Occipital lobe (tissue), 2 donors: ENCODE results near the gene HNRNPUL2. TPM values are rescaled to one million over a fixed set of nuclear protein-coding genes. Genes with fewer than 3 reads are reported as not detected.
A peak's percentile ranks its signal among the peaks of the same experiment; 100 is the strongest.
"Not testable (repeated sequence)": the region's sequence is repeated elsewhere in the genome, so short reads cannot be mapped to it uniquely, and the experiment has no call there.

Source experiments
- DNase-seq: peaks from one replicate; lab custom pipeline; 2025; lab: John Stamatoyannopoulos, UW
- total RNA-seq: library from RNA; depleted of rRNA; stranded (reverse); fragments of >200 nt; gene quantifications from one replicate; pipeline ENCODE4 v1.2.3, GENCODE V29; 2014

HNRNPUL2 gene
- total RNA-seq = 17.0 TPM

DNA sequence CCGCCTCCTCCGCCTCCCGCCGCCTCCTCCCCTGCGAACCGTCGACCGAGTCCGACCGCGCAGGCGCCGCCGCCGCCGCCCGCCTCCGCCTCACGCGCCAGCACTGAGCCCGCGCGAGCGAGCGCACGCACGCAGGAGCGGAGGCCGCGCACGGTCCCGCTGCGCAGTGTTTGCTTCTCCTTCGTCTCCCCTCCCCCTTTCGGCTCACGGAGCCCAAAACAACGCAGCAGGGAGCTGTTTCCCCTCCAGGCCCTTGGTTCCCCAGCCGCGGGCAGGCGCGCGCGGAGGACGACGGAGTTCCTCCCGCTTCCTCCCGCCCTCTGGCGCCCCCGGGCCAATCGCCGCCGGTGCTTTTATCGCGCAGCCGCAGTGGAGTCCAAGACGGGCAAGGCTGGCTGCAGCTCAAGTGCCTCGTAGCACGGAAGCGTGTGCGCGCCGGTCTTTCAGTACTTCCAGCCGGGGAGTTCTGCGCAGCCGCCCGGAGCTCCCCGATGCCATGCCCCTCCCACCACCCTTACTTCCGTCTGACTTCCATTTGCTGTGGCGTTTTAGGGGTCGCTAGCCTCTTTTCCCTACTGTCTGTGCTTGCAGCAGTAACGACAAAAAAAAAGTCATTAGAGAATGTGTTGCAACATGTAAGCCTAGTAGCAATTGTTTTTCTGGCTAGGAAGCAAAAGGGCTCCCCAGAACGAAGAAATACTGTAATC, at the start of gene HNRNPUL2:
Gene HNRNPUL2, minus strand, starts transcription at position 293 of the 707 bp plus-strand sequence. CDS start 301 bp downstream, outside the sequence.
- peak; percentile 98 for DNase-seq

DNA sequence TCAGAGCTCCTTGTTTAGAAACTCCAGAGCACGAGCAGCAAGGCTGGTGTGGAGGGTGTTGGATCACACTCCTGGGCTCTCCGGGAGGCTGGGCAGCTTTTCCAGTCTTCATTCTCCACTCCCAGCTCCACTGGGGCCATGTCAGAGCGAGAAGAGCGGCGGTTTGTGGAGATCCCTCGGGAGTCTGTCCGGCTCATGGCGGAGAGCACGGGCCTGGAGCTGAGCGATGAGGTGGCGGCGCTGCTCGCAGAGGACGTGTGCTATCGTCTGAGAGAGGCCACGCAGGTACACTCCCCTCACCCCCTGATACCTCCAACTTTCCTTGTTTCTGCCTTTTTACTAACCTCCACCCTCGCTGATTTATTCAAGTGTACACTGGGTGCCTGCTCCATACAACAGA, 48.4 kb upstream of the HNRNPUL2 start:
- no peak for DNase-seq

DNA sequence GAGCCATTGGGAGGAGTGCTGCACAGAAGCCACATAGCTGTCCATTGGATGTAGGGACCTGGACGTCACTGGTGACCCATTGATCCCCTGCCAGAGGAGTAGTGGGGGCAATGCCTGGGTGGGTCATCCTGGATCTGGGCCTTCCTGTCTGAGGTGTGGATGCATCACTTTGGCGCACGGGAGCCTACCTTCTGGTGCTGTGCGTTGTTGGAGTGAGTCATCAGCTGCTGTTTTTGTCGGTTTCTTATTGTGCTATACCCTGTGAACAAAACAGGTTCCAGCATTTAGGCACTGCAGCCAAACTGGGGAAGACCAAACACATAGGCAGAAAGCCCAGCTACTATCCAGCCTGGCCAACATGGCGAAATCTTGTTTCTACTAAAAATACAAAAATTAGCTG, 47.1 kb upstream of the HNRNPUL2 start:
- DNase-seq = no peak

DNA sequence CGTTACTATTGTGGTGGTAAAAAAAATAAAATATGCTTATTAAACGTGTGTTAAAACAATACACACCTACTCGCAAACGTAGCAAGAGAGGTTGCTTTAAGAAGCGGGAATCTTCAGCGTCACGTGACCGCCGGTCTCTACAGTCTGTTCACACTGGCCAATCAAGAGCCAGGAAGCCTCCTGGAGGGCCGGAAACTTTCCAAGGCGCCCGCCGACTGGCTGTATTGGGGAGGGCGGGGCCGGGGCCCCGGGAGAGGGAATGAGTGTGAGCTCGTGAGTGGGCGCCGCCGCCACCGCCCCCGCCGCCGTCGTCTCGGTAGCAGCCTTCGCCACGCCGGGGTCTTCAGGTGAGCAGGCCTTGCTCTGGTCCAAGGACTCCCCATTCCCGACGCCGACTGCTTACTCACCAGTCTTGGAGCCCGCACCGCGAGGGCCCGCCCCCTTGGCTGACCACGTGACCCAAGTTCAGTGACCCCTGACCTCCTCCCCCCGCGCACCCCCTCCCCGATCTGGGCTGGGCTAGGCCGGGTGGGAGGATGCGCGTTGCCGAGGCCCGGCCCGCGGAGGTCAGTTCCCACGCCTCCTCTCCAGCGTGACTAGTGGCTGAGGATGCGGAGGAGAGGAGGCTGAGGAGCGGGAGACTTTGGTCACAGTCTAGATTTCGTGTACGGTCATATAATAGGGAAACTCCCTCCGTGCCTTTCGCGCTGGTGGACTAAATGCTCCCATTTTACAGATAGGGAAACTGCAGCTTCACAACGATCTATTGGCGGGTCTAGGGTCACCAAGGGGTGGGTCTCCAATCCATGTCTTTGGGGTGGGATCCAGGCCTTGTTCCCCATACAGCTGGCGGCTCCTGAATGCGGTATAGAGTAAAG, 44.1 kb upstream of the HNRNPUL2 start, which contains the start of gene TAF6L:
Gene TAF6L, plus strand, starts transcription at position 253 of the 878 bp plus-strand sequence. CDS start 4,388 bp downstream, outside the sequence.
- DNase-seq = peak; percentile 94

DNA sequence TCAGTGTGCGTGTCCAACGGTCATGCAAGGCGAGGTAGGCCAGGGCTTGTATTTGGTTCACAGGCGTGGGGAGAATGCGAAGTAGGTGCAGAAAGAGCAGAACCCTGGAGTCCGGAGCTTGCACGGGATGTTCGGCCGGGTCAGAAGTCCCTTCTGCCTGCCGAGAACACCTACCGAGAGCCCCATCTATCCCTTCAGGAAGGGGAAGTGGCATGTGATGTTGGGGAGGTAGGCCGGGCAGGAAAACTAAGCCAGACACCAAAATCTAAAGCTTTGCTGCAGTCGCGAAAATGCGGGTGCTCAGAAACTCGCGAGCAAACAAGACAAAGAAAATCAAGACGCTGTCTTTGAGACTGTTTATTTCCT, 43.5 kb upstream of the HNRNPUL2 start:
- DNase-seq = peak; percentile 51

DNA sequence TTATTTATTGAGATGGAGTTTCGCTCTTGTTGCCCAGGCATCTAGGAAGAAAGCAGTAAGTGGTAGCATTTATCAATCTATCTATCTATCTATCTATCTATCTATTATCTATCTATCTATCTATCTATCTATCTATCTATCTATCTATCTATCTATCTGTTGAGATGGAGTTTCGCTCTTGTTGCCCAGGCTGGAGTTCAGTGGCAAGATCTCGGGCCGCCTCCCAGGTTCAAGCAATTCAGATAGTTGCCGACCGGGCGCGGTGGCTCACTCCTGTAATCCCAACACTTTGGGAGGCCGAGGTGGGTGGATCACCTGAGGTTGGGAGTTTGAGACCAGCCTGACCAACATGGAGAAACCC, 33.6 kb upstream of the HNRNPUL2 start:
- not testable (repeated sequence) for DNase-seq

DNA sequence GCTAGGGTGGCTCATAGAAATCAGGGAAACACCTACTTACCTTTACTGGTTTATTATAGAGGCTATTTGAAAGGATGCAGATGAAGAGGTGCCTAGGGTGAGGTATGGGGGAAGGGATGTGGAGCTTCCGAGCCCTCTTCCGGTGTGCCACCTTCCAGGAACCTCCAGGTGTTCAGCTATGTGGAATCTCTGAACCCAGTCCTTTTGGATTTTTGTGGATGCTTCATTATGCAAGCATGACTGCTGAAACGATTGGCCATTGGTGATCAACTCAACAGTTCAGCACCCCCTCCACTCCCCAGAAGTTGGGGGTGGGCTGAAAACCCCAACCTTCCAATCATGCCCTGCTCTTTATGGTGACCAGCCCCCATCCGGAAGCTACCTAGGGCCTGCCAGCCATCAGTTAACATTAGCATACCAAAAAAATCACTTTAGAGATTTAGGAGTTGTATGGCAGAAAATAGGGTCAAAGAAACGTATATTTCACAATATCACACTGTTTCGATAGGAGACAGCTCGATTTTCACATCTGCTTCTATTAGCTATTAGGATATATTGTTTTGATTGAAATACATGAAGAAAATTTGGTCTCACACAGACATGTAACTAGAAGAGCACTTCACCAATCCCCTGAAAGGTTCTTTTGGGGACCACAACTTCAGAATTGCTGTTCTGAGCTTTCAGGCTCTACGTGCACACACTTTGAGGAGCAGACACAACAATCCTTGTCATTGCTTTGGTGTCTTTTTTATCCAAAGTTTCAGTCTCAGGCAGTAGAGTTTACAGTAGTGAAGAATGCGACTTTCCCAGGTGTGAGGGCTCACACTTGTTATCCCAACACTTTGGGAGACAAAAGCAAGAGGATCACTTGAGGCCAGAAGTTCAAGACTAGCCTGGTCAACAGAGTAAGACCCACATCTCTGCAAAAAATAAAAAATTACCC, 30.9 kb upstream of the HNRNPUL2 start:
- DNase-seq = no peak

DNA sequence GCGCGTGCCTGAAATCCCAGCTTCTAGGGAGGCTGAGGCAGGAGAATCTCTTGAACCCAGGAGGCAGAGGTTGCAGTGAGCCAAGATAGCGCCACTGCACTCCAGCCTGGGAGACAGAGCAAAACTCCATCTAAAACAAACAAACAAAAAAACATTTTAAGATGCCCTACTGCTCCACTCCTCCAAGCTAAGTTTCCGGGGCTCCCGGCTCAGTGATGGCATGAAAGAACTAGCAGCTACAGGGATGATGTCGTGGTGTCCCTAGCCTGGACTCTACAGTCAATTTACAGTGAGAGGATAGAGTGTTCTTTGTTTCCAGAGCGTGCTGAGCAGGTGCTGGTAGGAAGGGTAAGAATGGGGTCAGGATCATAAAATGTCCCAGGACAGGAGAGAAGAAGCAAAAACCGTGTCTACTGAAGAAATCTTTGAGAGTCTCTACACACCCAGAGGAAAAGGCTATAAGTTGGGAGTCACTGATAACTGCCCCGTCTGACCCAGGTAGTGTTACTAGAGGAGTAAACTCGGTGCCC, 27.9 kb upstream of the HNRNPUL2 start:
- no peak for DNase-seq

DNA sequence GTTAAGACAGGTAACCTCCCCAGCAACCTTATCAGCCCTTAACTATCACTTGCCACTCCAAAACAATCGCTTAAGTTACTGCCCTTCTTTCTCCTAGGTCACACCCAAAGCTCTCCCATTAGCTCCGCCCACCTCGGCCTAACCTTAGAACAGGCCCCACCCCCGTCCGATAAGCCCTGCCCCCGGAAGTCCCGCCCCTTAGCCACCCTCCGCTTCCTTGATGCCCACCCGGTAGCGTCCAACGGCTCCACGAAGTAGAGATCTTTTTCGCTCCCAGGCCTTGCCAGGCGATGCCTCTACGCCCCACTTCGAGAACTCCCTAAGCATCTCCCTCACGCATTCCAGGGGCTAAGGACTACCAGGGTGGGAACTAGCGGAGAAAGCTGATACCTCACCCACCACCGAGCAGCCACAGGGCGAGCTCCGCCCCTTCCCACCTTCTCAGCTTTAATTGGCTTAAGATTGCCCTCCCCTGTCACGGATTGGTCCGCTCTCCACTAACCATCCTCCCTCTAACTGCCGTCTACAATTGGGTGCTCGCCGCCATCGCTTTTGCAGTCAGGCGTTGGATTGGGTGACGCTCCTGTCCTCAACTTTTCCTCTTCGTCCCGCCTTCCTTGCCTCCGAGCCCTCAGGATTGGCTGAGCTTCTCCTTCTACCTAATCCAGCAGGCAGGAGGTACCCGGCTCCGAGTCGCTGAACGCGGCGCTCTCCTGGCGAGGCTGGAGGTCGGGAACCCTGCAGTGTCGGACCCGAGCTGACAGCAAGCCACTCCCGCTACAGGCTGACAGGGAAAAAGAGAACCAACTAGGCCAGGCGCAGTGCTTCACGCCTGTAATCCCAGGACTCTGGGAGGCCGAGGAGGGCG, 26.7 kb upstream of the HNRNPUL2 start, which contains the start of gene ZBTB3:
Gene ZBTB3, minus strand, starts transcription at position 425 of the 868 bp plus-strand sequence. CDS start 496 bp downstream, outside the sequence.
- peak; percentile 99 for DNase-seq

DNA sequence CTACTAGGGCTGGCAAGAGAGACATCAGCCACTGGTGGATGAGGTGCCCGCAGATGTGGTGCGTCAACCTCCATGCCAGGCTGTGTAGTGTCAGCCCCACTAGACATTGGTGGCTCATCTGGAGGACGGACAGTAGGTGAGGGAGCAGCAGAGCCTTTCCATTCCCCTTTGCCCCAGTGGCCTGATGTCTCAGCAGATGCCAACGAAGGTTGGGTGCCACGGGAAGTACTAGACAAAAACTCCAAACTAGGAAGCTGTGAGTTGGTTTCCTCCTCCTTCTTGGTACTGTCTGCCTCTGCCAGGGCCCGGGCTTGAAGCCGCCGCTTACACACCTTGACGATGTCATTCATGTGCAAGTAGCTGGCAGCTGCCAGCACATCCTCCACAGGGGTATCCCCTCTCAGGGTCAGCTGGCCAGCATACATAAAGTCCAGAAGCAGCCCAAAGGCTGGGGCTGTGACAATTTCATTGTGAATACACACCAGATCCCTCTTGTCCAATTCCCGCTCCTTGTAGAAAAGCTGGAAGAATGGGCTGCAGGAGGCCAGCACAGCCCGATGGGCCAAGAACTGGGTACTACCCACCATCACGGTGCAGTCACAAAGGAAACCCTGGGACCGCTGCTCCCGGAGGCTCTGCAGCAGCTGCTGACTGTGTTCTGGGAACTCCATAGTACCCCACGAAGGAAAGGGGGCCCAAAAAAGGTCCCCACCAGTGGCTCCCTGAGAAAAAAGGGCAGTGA, 25.9 kb upstream of the HNRNPUL2 start:
- DNase-seq = no peak

DNA sequence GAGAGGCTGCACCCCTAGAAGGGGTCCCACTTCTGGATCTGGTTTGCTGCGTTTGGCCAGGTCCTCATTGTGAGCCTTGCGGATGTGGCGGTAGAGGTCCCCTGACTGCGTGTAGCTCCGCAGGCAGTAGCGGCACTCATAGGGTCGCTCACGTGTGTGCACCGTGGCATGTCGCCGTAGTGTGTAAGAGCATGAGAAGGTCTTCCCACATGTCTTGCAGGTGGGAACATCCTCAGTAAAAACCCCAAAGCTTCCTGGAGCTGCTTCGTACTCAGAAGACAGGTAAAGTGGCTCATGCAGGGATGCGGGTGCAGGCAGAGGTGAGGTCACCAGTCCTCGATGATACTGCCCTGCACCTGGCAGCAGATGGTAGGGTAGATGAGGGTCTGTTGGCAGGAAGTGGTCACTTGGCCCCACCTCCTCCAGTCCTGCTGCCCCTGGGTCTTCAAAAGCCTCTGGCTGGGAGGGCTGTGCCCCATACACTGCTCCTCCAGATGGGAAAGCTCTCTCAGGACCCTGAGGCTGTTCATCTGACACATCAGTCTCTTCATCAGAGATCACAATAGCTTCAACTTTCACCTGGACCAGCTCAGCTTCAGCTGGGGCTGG, 25.0 kb upstream of the HNRNPUL2 start:
- no peak for DNase-seq

DNA sequence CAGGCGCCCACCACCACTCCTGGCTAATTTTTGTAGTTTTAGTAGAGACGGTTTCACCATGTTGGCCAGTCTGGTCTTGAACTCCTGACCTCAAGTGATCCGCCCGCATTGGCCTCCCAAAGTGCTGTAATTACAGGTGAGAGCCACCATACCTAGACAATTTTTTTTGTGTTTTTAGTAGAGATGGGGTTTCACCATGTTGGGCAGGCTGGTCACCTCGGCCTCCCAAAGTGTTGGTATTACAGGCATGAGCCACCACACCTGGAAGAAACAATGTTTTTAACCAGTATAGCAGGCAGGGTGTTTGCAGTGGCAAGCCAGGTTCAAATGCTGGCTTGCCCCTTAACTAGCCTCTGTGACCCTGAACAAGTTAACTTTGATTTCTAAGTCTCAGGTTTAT, 22.7 kb upstream of the HNRNPUL2 start:
- not testable (repeated sequence) for DNase-seq

DNA sequence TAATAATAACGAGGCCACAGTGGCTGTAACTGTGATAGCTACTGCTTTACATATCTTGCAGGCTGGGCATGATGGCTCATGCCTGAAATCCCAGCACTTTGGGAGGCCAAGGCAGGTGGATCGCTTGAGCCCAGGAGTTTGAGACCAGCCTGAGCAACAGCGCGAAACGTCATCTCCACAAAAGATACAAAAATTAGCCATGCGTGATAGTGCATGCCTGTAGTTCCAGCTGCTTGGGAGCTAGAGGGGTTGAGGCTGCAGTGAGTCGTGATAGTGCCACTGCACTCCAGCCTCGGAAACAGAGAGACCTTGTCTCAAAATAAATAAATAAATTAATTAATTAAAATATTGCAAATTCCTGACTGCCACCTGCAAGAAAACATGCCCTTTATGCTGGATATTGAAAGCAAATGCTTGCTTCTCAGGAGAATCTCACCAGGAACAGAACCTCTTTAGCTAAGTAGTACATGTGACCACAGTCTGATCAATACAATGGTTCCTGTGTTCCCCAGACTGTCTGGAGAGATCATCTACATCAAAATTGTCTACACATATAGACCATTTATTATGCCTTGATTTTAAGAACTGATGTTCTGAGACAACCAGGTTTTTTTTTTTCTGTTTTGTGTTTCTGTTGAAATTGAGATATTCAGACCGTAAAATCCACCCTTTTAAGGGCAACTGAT, 20.4 kb upstream of the HNRNPUL2 start:
- no peak for DNase-seq

DNA sequence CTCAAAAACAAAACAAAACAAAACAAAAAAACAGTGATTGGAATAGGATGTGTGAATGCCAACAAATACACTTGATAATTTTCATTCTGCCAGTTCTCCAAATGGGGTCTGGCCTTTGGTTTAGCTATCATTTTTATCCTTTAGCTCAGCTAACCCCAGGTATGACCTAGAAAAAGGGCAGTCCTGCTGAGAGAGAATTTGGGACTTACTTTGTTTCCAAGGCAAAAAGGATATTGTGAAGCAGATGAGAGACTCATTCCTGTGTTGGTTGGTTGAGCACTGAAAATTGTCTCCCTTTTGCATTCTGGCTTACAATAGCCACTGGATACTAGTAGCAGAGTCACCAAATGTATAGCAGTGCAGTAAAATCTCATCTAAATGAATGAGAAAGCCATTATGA, 9.9 kb upstream of the HNRNPUL2 start:
- no peak for DNase-seq

DNA sequence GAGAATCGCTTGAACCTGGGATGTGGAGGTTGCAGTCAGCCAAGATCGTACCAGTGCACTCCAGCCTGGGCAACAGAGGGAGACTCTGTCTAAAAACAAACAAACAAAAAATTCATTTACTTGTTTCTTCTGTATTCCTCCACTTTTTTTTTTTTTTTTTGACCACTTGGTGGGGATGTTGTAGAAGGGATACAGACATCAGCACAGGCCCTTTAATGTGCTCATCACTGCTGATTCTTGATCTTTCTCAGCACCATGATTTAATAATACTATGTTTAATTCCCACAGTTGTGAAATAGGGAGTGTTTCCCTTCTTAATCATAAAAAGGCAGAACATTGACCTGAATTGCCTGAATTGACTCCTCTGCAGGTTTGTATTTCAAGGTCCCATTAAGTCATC, 5.6 kb upstream of the HNRNPUL2 start:
- DNase-seq = no peak

DNA sequence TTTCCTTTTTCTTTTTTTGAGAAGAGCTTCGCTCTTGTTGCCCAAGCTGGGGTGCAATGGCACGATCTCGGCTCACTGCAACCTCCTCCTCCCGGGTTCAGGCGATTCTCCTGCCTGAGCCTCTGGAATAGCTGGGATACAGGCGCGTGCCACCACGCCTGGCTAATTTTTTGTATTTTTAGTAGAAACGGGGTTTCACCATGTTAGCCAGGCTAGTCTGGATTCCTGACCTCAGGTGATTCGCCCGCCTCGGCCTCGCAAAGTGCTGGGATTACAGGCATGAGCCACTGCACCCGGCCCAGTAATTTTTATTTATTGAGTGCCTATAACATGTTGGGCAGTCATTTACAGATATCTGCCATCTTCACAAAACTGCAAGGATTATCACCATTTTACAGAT, 2.8 kb upstream of the HNRNPUL2 start:
- not testable (repeated sequence) for DNase-seq

DNA sequence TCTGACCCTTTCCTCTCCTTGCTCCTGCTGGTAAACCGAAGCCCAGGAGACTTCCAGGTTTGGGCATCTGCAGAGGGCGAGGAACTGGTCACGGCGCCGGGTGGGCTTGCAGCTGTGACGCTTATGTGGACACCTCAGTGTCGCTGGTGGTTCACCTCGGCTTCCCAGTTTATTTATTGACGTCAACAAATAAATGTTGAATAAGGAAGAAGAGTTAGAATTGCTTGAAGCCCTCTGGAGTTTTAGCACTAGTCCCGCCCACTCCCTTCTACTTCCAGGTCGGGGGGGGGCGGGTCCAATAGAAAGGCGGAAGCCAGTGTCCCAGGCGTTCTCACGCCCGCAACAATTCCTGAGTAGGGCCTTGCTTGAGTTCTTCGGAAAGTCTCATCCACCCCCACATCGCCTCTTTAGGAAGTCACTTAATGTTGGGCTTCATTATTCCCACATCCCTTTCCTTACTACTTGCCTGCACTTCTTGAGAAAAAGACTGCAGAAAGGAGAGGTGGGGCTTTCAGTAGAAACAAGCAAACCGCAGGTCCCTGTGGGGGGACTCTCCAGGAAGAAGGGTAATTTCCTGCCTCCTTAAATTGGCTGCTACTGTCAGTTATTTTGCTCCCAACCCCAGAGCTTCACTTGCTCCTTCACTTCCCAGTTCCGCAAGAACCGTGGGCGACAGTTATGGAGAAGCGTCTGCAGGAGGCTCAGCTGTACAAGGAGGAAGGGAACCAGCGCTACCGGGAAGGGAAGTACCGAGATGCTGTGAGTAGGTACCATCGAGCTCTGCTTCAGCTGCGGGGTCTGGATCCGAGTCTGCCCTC, 1.1 kb upstream of the HNRNPUL2 start, which contains the start of gene TTC9C:
Gene TTC9C, plus strand, starts transcription at position 316 of the 818 bp plus-strand sequence. Its CDS starts 363 bp downstream, at position 679.
- peak; percentile 77 for DNase-seq

DNA sequence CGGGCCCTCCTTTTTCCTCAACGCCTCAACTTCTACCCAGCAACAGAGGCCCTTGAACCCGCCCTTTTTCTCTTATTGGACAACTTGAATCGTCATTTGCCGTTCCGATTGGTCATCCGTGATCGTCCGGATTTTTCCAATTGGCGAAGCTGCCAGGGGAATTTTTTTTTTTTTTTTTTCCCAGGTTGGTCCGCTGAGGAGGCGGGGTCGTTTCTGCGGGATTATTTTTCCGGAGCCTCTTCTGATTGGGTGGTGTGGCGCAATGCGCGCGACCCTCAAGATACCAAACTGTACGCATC, 564 bp upstream of the HNRNPUL2 start:
- DNase-seq = peak; percentile 90
